ENCODE results near the gene NDUFB7.

GRCh38 chr19:14519860-14520407 is 51.9 kb downstream of the NDUFB7 start:
- TF ChIP-seq, protein P1, sequence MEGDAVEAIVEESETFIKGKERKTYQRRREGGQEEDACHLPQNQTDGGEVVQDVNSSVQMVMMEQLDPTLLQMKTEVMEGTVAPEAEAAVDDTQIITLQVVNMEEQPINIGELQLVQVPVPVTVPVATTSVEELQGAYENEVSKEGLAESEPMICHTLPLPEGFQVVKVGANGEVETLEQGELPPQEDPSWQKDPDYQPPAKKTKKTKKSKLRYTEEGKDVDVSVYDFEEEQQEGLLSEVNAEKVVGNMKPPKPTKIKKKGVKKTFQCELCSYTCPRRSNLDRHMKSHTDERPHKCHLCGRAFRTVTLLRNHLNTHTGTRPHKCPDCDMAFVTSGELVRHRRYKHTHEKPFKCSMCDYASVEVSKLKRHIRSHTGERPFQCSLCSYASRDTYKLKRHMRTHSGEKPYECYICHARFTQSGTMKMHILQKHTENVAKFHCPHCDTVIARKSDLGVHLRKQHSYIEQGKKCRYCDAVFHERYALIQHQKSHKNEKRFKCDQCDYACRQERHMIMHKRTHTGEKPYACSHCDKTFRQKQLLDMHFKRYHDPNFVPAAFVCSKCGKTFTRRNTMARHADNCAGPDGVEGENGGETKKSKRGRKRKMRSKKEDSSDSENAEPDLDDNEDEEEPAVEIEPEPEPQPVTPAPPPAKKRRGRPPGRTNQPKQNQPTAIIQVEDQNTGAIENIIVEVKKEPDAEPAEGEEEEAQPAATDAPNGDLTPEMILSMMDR (IDR thresholded peaks at IDR 0.05): no peak
- TF ChIP-seq POLR2AphosphoS5 (IDR thresholded peaks at IDR 0.05): peak; percentile 36
